Activated CD4-positive, alpha-beta T cell treated with anti-CD3 and anti-CD28 coated beads, Interleukin-2, amount 10 ng/mL, durations not matched to agents 7 days and 5 days (primary cell): ENCODE measurements around the gene BTLA. TPM values are rescaled to one million over a fixed set of nuclear protein-coding genes. Genes with fewer than 3 reads are reported as not detected.

ENCODE experiments used
- CTCF ChIA-PET: fragments of 350-600 bp; sonication (Branson Sonifier 250); formaldehyde crosslinking; loops from one replicate; lab custom pipeline; 2021; ENCODE audit warnings: antibody characterized with exemption; lab: Charles Lee
- POLR2A ChIA-PET: fragments of 350-600 bp; sonication (Branson Sonifier 250); formaldehyde crosslinking; loops from one replicate; lab custom pipeline; 2021; ENCODE audit warnings: antibody characterized with exemption; lab: Charles Lee
- DNase-seq: peaks from one replicate; pipeline ENCODE4 v3.0.0-alpha.2; 2020
- H3K27ac Mint-ChIP-seq: one replicate; pipeline ENCODE4 v1.8.0; 2021; ENCODE audit warnings: mild to moderate bottlenecking, moderate library complexity, mixed read lengths
- H3K27me3 Mint-ChIP-seq: one replicate; pipeline ENCODE4 v1.8.0; 2021; ENCODE audit warnings: mixed read lengths
- H3K36me3 Mint-ChIP-seq: one replicate; pipeline ENCODE4 v1.8.0; 2021; ENCODE audit warnings: low read depth, mixed read lengths
- H3K4me1 Mint-ChIP-seq: one replicate; pipeline ENCODE4 v1.8.0; 2021; ENCODE audit warnings: mixed read lengths
- H3K4me3 Mint-ChIP-seq: one replicate; pipeline ENCODE4 v1.8.0; 2021; ENCODE audit warnings: mild to moderate bottlenecking, moderate library complexity, mixed read lengths
- H3K9me3 Mint-ChIP-seq: one replicate; pipeline ENCODE4 v1.8.0; 2021; ENCODE audit warnings: mixed read lengths
- total RNA-seq, 2 experiments: library from RNA; stranded (reverse); gene quantifications; one replicate each; pipeline ENCODE4 v1.2.3, GENCODE V29; 2021

The BTLA gene
- total RNA-seq, 2 experiments from 2014 or later = 43.1 to 47.5 TPM

GRCh38 chr3:112486811-112487505 is 12.3 kb downstream of the BTLA start:
- Mint-ChIP-seq H3K27ac (no peak overlapping the region), H3K9me3 (no peaks in the 10 kb centered on the region), H3K36me3 (peaks cover 60% of the 10 kb centered on the region), H3K4me1 (peaks cover 67% of the 10 kb centered on the region), H3K4me3 (no peak overlapping the region), H3K27me3 (no peaks in the 10 kb centered on the region)
- ChIA-PET POLR2A (no interaction called here), CTCF (interaction anchor here (0.5 to 1.6 kb wide), 2 partner anchors 11 to 1303 kb away, joined by 3 to 5 read pairs; no protein-coding TSS in a partner anchor)
- no peak for DNase-seq

DNA sequence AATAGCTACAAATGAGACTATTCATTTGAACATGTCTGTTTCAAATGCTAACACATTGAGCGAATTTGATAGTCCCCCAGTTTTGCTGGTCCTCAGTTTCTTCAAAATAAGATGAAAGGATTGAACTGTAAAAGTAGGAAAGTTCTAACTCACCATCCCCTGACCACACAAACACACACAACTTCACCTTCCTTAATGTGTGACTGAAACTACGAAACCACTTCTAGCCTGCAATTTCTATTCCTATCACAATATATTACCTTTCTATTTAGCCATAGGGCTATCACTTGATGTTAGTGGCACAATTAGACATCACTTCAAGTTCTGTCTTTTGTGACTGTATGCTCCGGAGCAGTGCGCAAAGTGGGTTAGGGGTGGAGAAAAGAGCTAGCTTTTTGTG is 14.9 kb downstream of the BTLA start:
- Mint-ChIP-seq H3K27ac (peak overlapping the region; percentile 26), H3K4me3 (no peak overlapping the region), H3K9me3 (peaks cover 9% of the 10 kb centered on the region), H3K36me3 (peaks cover 66% of the 10 kb centered on the region), H3K27me3 (no peaks in the 10 kb centered on the region), H3K4me1 (peaks cover 61% of the 10 kb centered on the region)
- ChIA-PET CTCF (interaction anchor here (1.0 to 1.3 kb wide), 4 partner anchors 9 to 150 kb away, joined by 3 read pairs; no protein-coding TSS in a partner anchor), POLR2A (no interaction called here)
- no peak for DNase-seq

DNA sequence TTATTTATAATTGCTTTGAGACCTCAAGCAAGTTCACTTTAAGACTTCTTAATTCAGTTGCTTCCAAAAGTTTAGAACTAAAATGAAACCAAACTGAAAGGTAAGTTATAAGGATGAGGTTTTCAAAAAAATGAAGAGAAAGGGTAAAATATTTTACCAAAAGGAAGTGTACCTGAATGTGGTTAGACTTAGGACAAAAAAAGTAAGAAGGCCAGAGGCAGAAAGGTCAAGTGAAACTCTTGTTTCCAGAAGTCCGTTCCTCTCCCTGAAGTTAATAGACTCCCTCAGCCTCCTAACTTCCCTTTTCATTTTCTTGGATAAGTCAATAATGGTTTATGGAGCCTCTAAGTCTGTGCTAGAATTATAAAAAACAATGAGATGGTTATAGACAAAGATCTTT is 16.6 kb downstream of the BTLA start:
- H3K27ac Mint-ChIP-seq = peak overlapping the region; percentile 81
- no peak for DNase-seq
- peaks cover 9% of the 10 kb centered on the region for H3K9me3 Mint-ChIP-seq
- ChIA-PET POLR2A (no interaction called here), CTCF (no interaction called here)
- H3K36me3 Mint-ChIP-seq = peaks cover 71% of the 10 kb centered on the region
- H3K4me3 Mint-ChIP-seq = peak overlapping the region; percentile 47
- no peaks in the 10 kb centered on the region for H3K27me3 Mint-ChIP-seq
- peaks cover 57% of the 10 kb centered on the region for H3K4me1 Mint-ChIP-seq

DNA sequence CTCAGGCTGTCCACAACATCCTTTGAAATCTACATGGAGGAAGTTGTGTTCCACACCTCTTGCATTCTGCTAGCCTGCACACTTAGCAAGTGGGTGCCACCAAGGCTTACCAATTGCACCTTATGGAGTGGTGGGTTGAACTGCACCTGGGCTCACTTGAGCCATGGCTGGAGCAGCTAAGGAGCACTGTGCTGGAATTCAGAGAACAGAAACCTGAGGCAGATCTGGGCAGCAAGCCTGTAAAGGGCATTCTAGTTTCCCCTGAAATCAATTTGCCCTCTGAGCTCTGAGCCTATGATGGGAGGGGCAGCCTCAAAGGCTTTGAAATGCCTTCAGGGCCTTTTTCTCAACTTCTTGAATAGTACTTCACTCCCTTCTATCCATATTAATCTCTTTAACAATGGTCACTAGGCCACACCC is 18.0 kb downstream of the BTLA start:
- no peak overlapping the region for H3K4me3 Mint-ChIP-seq
- H3K27ac Mint-ChIP-seq = no peak overlapping the region
- peaks cover 75% of the 10 kb centered on the region for H3K36me3 Mint-ChIP-seq
- ChIA-PET CTCF (no interaction called here), POLR2A (no interaction called here)
- H3K9me3 Mint-ChIP-seq = peaks cover 9% of the 10 kb centered on the region
- peaks cover 49% of the 10 kb centered on the region for H3K4me1 Mint-ChIP-seq
- DNase-seq = no peak
- H3K27me3 Mint-ChIP-seq = no peaks in the 10 kb centered on the region

GRCh38 chr3:112477891-112478290 is 21.4 kb downstream of the BTLA start:
- peaks cover 14% of the 10 kb centered on the region for H3K9me3 Mint-ChIP-seq
- ChIA-PET POLR2A (no interaction called here), CTCF (interaction anchor here (0.7 to 1.5 kb wide), 2 partner anchors 12 to 24 kb away, joined by 3 to 4 read pairs; no protein-coding TSS in a partner anchor)
- peaks cover 62% of the 10 kb centered on the region for H3K4me1 Mint-ChIP-seq
- H3K27ac Mint-ChIP-seq = no peak overlapping the region
- H3K27me3 Mint-ChIP-seq = no peaks in the 10 kb centered on the region
- DNase-seq = no peak
- H3K4me3 Mint-ChIP-seq = no peak overlapping the region
- peaks cover 85% of the 10 kb centered on the region for H3K36me3 Mint-ChIP-seq

DNA sequence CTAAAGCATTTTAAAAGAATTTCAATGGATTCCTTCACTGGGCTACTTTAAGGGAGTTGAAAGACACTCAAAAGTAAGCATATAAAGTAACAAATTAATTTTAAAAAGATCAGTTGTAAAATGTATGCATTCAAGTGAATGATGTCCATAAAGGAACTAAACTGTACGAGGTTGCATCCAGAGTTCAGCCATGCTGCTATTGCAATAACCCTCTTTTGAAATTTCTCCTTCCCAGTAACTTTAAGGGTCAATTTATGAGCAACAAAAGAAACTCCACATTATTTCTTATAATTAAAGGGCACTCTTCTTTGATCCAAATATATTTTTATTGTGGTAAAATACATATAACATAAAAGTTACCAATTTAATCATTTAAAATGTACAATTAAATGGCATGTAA is 22.9 kb downstream of the BTLA start:
- Mint-ChIP-seq H3K4me1 (peaks cover 63% of the 10 kb centered on the region), H3K4me3 (no peak overlapping the region), H3K27ac (no peak overlapping the region), H3K9me3 (peaks cover 17% of the 10 kb centered on the region), H3K27me3 (no peaks in the 10 kb centered on the region), H3K36me3 (peaks cover 86% of the 10 kb centered on the region)
- POLR2A ChIA-PET = no interaction called here
- no peak for DNase-seq
- CTCF ChIA-PET = no interaction called here

DNA sequence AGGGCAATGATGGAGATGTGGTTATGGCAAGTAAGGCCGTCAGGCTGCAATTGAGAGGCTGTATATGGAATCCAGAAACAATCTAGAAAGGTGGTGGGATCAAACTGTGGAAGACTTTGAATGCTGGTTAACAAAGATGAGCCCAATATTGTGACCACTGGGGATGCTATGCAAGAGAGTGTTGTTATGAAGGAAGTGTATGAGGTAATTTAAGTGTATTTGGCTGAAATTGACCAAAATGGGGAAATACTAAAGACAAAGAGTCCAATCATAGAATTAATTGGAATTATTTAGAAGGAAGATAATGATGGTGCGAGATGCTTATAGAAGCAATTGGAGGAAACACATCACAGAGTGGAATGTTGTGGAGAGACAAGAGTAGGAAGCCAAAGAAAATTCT is 24.5 kb downstream of the BTLA start:
- peaks cover 10% of the 10 kb centered on the region for H3K9me3 Mint-ChIP-seq
- ChIA-PET CTCF (interaction anchor here (1.0 to 1.3 kb wide), 2 partner anchors 15 to 39 kb away, joined by 3 read pairs; no protein-coding TSS in a partner anchor), POLR2A (no interaction called here)
- no peaks in the 10 kb centered on the region for H3K27me3 Mint-ChIP-seq
- peaks cover 65% of the 10 kb centered on the region for H3K4me1 Mint-ChIP-seq
- H3K27ac Mint-ChIP-seq = no peak overlapping the region
- DNase-seq = no peak
- peaks cover 88% of the 10 kb centered on the region for H3K36me3 Mint-ChIP-seq
- no peak overlapping the region for H3K4me3 Mint-ChIP-seq

DNA sequence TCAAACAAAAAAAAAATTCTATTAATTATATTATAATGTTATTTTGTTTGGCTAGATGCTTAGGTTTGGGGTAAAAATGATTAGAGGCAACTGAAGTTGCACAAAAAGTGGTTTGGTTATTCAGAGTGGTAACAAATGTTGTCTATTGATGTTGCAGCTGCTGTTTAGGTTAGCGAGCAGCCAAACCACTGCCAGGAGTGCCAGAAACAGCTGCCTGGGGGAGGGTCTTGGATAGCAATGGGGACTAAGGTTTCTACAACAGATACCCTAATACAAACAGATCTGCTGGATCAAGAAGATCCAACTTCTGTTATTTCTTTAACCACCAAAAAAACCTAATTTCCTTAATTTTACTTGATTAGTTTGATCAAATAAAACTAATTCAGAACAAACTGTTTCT is 26.6 kb downstream of the BTLA start:
- peaks cover 84% of the 10 kb centered on the region for H3K36me3 Mint-ChIP-seq
- H3K4me1 Mint-ChIP-seq = peaks cover 74% of the 10 kb centered on the region
- H3K9me3 Mint-ChIP-seq = peaks cover 8% of the 10 kb centered on the region
- H3K27me3 Mint-ChIP-seq = no peaks in the 10 kb centered on the region
- no peak overlapping the region for H3K27ac Mint-ChIP-seq
- H3K4me3 Mint-ChIP-seq = no peak overlapping the region
- no peak for DNase-seq
- CTCF ChIA-PET = interaction anchor here (1.0 to 1.8 kb wide), 2 partner anchors 21 to 25 kb away, joined by 3 read pairs; no protein-coding TSS in a partner anchor
- POLR2A ChIA-PET = no interaction called here

DNA sequence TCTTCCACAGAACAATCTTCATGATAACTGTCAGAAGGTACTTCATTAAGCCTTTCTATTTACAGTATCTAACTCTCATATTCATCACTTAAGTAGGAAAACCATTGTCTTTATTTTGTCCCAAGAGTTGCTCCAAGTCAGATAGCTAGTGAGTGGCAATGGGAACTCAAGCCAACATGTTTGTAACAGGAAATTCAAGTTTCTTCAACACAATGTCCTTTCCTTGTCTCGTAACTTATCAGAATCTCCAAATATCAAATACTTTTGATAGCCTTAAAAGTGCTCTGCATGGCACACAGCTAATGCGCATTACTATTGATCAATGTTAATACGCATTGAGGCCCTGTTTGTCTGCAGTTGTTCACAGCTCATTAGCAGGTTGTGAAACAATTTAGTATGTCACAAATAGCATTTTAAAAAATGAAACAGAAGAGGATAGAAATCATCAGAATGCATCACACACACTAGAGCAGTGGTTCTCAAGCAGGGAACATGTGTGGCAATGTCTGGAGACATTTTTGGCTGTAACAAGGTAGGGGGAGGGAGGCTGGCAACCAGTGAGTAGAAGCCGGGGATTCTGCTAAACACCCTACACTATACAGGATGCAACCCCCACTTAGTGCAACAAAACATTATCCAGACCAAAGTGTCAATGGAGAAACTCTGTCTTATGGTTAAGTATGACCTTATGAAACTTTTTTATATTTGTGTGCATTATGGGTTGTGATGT is 27.5 kb downstream of the BTLA start:
- no peak for DNase-seq
- H3K4me1 Mint-ChIP-seq = peaks cover 80% of the 10 kb centered on the region
- CTCF ChIA-PET = interaction anchor here (0.6 to 1.0 kb wide), 2 partner anchors 20 to 67 kb away, joined by 4 to 5 read pairs; no protein-coding TSS in a partner anchor
- POLR2A ChIA-PET = interaction anchor here (0.6 kb wide), 2 partner anchors 13 to 66 kb away, joined by 3 to 4 read pairs; no protein-coding TSS in a partner anchor
- H3K9me3 Mint-ChIP-seq = peaks cover 13% of the 10 kb centered on the region
- H3K27ac Mint-ChIP-seq = peak overlapping the region; percentile 16
- H3K4me3 Mint-ChIP-seq = no peak overlapping the region
- H3K36me3 Mint-ChIP-seq = peaks cover 83% of the 10 kb centered on the region
- no peaks in the 10 kb centered on the region for H3K27me3 Mint-ChIP-seq

- ChIA-PET POLR2A (no interaction called here), CTCF (no interaction called here)
- H3K4me3 Mint-ChIP-seq = no peak overlapping the region
- no peaks in the 10 kb centered on the region for H3K27me3 Mint-ChIP-seq
- H3K9me3 Mint-ChIP-seq = peaks cover 13% of the 10 kb centered on the region
- peak overlapping the region; percentile 50 for H3K27ac Mint-ChIP-seq
- H3K4me1 Mint-ChIP-seq = peaks cover 85% of the 10 kb centered on the region
- DNase-seq = no peak
- peaks cover 87% of the 10 kb centered on the region for H3K36me3 Mint-ChIP-seq
Observed at GRCh38 chr3:112470788-112471187, 28.5 kb downstream of the BTLA start.

DNA sequence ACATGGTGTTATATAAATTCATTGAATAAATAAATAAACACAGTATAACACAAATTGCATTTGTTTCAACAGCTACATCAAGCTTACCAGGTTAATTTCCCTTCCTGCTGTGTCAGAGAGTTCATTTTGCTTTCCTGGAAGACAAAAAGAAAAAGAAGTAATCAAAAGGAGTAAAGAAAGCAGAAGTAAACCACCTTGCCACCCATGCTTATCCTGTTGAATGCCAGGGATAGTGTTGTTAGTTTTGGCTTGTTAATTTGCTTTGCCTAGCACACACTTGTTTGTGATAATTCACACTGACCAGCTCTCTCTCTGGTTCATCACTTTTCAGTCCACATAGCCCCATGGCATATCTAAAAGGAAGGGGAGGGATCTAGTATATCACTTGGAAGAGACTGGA is 29.6 kb downstream of the BTLA start:
- DNase-seq = no peak
- ChIA-PET POLR2A (no interaction called here), CTCF (interaction anchor here (1.2 to 1.4 kb wide), 2 partner anchors 11 to 19 kb away, joined by 4 to 7 read pairs; no protein-coding TSS in a partner anchor)
- H3K9me3 Mint-ChIP-seq = peaks cover 11% of the 10 kb centered on the region
- H3K4me3 Mint-ChIP-seq = no peak overlapping the region
- peaks cover 87% of the 10 kb centered on the region for H3K4me1 Mint-ChIP-seq
- no peak overlapping the region for H3K27ac Mint-ChIP-seq
- H3K27me3 Mint-ChIP-seq = no peaks in the 10 kb centered on the region
- H3K36me3 Mint-ChIP-seq = peaks cover 88% of the 10 kb centered on the region

DNA sequence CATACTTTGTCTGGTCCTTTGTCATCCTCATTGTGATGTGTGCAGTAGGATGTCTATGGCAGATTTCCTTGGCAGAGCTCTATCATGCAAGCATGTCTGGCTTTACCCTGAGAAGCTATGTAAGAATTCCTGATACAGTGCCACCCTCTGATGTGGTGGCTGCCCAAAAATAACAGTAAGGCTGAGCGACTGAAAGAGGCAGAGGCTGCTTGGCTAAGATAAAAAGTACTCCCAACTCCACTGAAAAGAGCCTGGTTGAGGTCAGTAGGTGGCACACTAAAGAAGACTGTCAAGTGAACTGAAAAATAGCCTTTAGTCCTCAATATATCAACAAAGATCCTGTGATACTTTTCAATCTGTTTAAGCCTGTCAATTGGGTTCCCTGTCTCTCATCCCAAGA is 31.7 kb downstream of the BTLA start:
- no peak for DNase-seq
- Mint-ChIP-seq H3K27ac (no peak overlapping the region), H3K27me3 (no peaks in the 10 kb centered on the region), H3K9me3 (peaks cover 8% of the 10 kb centered on the region), H3K36me3 (peaks cover 81% of the 10 kb centered on the region), H3K4me3 (no peak overlapping the region), H3K4me1 (peaks cover 87% of the 10 kb centered on the region)
- CTCF ChIA-PET = interaction anchor here (1.6 kb wide), 1 partner anchor 135 kb away, joined by 4 read pairs; the partner anchor contains the start of gene CD200
- POLR2A ChIA-PET = no interaction called here
